Aorta (tissue), 5 donors: ENCODE measurements around the gene ASIC3. TPM values are rescaled to one million over a fixed set of nuclear protein-coding genes. Genes with fewer than 3 reads are reported as not detected.

Experiments used
- ATAC-seq: fragments of 200-7000 bp; cut with Tn5 transposase; one replicate; pipeline ENCODE4 v1.9.1; 2022; ENCODE audit warnings: moderate library complexity; ENCODE audit not compliant: low FRiP score
- DNase-seq, 2 donors: peaks; one replicate each; pipeline ENCODE4 v3.0.0-alpha.2; 2020
- H3K27ac ChIP-seq, 2 donors: one replicate each; pipeline ENCODE4 v1.5.1; 2013; ENCODE audit warnings: low read length in 2 of 2, mild to moderate bottlenecking in 2 of 2, moderate library complexity in 2 of 2, control low read depth in 1 of 2, inconsistent platforms in 1 of 2, low read depth in 1 of 2
- H3K27me3 ChIP-seq, 2 donors: one replicate each; pipeline ENCODE4 v1.6.1; 2013; ENCODE audit warnings: control low read depth in 1 of 2, low read length in 1 of 2, mild to moderate bottlenecking in 1 of 2, moderate library complexity in 1 of 2; ENCODE audit not compliant: insufficient read depth in 2 of 2, control insufficient read depth in 1 of 2
- H3K36me3 ChIP-seq, 2 donors: one replicate each; pipeline ENCODE4 v1.6.1; 2013; ENCODE audit warnings: control low read depth in 1 of 2, low read length in 1 of 2, mild to moderate bottlenecking in 1 of 2; ENCODE audit not compliant: insufficient read depth in 2 of 2, control insufficient read depth in 1 of 2
- H3K4me1 ChIP-seq, 2 donors: one replicate each; pipeline ENCODE4 v1.6.1; 2013; ENCODE audit warnings: low read length in 2 of 2, control low read depth in 1 of 2, mild to moderate bottlenecking in 1 of 2, moderate library complexity in 1 of 2; ENCODE audit not compliant: insufficient read depth in 2 of 2, control insufficient read depth in 1 of 2
- H3K4me3 ChIP-seq, 2 donors: one replicate each; pipeline ENCODE4 v1.5.1; 2013; ENCODE audit warnings: low read length in 2 of 2, control low read depth in 1 of 2, mild to moderate bottlenecking in 1 of 2
- H3K9me3 ChIP-seq: one replicate; pipeline ENCODE4 v1.6.1; 2013; ENCODE audit warnings: mild to moderate bottlenecking, low read length; ENCODE audit not compliant: control insufficient read depth
- WGBS, 2 donors: extraction: QIAGEN DNeasy Blood & Tissue Kit; methylation state at CpG; one replicate each; pipeline ENCODE4 v1.1.7; 2013; 5-methylcytosine and 5-hydroxymethylcytosine counted together
- intact Hi-C, 2 donors: fragments of 100-400 bp; cut with DNase I; formaldehyde crosslinking; loops; one replicate each; pipeline versions ENCODE4 v1.14.2 to v1.15.0; 2022
- polyA plus RNA-seq, 2 donors: library from polyadenylated mRNA; stranded (reverse); fragments of 200-250 nt; gene quantifications; one replicate each; pipeline ENCODE4 v1.2.3, GENCODE V29; 2013
- total RNA-seq, 2 donors: library from RNA; stranded (reverse); fragmentation: NEBNext Ultra II Directional; extraction: Animal tissue kit (Norgen Biotek cat#: 25700); gene quantifications; one replicate each; pipeline ENCODE4 v1.2.1, GENCODE V29; 2021
- donor health status: healthy with polysubstance abuse.
- donor health status: Bipolar disorder and iron deficiency.
- donor health status: DM: no; HTN: no; CAD: no.
- donor health status: DM: no; HTN: no; CAD: no.
- donor health status: DM: yes; HTN: yes; CAD: no.

The ASIC3 gene
- total and polyA plus RNA-seq, 4 donors: 1.7 to 7.1 (median 2.9) TPM; not detected in 1

DNA sequence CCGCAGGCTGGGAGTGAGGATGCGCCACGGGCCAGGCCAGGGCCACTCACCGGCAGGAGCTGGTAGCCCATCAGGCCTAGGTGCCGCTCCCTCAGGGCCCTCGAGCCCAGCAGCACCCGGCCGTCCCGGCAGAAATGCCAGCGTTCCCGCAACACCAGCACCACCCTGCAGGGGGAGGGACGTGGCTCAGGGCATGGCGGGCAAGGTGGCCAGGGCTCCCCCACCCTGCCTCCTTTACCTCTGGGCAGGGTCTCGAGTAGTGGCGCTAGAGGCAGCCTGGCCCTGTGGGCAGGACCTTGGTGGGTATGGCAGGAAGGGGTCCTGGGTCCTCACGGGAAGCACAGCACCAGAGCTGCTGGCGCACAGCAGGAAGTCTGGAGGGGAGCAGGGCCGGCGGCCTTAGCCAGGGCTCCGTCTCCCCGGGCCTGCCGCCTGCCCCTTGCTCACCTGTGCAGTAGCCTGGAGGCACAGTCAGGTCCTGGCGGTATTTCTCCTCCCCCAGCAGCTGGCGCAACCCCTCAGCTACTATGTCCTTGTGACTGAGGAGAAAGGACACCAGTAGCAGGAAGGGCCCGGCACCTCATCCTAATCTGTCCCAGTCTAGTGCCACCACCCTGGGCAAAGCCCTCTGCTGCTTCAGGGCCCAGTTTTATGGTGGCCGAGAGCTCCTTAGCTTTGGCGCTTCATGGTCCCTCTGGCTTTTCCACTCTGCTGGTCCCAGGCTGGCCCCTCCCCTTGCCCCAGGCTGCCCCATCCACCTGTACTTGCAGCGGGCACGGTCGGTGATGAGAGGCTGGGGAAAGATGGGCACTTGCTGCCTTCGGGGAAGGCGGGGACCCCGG lies 28.8 kb downstream of the ASIC3 start:
- intact Hi-C loops: no loop called here
- peaks cover 0 to 2% of the 10 kb centered on the region in 2 donors for H3K36me3 ChIP-seq
- DNase-seq (no peak), ATAC-seq (no peak)
- 68 to 71% methylated on average over 27 to 33 of the region's 33 CpGs for WGBS, 2 donors
- H3K9me3 ChIP-seq: no peaks in the 10 kb centered on the region
- H3K4me3 ChIP-seq: no peak overlapping the region
- H3K27me3 ChIP-seq: no peaks in the 10 kb centered on the region
- no peak overlapping the region for H3K27ac ChIP-seq
- no peaks in the 10 kb centered on the region for H3K4me1 ChIP-seq

DNA sequence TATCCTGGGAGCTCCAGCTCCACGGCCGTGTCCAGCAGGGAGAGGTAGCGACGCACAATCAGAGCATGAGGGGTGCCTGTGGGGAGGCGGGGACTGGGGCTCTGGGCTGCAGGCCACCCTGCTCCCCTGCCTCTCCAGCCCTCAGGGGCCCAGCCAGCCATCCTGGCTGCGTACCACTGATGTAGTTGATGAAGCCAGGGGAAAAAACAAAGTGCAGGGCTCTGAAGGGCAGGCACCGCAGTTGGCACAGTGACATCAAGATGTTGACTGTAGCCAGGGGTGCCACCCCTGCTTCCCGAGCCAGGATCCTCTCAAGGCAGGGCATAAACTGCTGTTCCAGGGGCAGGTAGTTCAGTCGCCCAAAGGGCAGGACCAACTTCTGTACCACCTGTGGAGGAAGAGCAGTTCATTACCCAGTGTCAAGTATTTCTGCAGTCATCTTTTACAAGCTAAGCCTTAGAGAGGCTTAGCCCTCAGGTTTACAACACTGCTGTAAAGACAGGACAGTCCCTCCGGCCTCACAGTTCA lies 29.4 kb downstream of the ASIC3 start:
- no peaks in the 10 kb centered on the region for H3K27me3 ChIP-seq
- 31 to 43% methylated on average over 10 of the region's 10 CpGs for WGBS, 2 donors
- H3K4me3 ChIP-seq: no peak overlapping the region
- intact Hi-C loops: no loop called here
- DNase-seq (no peak), ATAC-seq (no peak)
- H3K9me3 ChIP-seq: no peaks in the 10 kb centered on the region
- H3K36me3 ChIP-seq: peaks cover 0 to 2% of the 10 kb centered on the region in 2 donors
- peaks cover 0 to 3% of the 10 kb centered on the region in 2 donors for H3K4me1 ChIP-seq
- H3K27ac ChIP-seq: no peak overlapping the region

DNA sequence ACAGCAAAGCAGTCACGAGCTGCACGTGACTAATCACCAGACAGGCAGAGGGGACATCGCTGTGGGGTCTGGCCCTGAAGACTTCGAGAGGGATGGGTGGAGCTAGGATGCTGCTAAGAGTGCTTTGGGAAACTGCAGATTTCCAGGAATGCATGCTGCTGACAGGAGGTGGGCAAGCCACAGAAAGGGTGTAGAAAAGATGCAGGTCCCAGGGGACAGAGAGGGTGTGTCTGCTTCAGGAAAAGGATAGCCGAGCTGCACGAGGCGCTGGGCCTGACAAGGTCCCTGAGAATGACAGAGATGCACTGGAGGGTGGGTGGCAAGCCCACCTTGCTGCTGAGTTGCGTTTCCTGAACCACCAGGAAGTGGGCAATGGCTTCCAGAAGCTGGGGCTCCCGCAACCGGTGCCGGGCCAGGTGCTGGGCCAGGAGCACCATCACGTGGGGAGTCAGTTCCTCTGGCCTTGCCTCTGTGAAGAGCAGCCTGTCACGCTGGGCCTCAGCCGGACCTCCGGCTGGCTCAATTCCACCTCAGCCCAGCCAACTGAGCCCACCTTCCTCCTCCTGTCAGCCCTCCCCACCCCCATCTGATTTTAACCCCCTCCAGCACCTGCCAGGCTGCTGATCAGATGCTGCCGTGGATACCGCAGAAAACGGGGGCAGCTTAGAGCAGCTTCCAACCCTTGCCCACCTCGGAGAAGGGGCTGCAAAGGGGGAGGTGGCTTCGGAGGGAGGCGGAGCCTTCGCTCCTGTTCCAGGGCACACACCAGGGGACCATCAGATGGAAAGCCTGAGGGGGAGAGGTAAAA lies 30.1 kb downstream of the ASIC3 start:
- H3K9me3 ChIP-seq: no peaks in the 10 kb centered on the region
- 38 to 40% methylated on average over 22 of the region's 22 CpGs for WGBS, 2 donors
- peaks cover 0 to 3% of the 10 kb centered on the region in 2 donors for H3K4me1 ChIP-seq
- no peak overlapping the region for H3K27ac ChIP-seq
- H3K4me3 ChIP-seq: no peak overlapping the region
- no peak for DNase-seq
- intact Hi-C loops: no loop called here
- peaks cover 0 to 2% of the 10 kb centered on the region in 2 donors for H3K36me3 ChIP-seq
- no peak for ATAC-seq
- no peaks in the 10 kb centered on the region for H3K27me3 ChIP-seq

DNA sequence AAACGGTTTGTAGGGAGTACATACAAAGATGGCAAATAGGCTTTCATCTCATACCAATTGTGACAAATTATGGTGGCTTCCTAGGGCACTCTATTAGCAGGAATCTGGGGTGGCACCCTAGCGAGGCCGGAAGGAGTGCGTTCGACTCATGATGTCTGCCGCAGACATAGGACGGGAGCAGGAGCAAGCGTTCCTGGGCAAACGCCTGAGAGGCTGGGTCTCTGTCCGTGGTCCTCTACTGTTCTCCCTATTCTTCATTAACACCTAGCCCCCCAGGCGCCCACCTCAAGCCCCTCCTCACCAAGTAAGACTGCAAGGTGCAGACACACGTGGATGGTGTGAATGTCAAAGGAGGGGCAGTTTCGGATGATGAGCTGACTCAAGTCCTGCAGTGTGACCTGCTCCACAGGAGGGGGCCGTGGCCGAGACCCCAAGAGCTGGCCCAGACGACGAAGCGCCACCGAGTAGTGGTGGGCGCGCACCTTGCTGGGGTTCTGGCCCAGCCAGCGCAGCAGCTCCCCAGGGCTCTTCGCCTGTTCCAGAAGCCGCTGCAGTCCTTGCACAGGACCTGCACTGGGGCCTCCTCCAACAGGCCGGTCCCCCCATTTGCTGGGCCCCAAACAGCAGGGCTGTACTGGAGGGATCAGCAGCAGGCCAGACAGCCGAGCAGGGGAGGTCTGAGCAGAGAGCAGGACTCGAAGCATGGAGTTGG lies 31.0 kb downstream of the ASIC3 start:
- ATAC-seq (no peak), DNase-seq (no peak)
- no peaks in the 10 kb centered on the region for H3K27me3 ChIP-seq
- peaks cover 0 to 3% of the 10 kb centered on the region in 2 donors for H3K4me1 ChIP-seq
- H3K36me3 ChIP-seq: no peaks in the 10 kb centered on the region
- intact Hi-C loops: no loop called here
- 71 to 72% methylated on average over 24 to 27 of the region's 27 CpGs for WGBS, 2 donors
- no peaks in the 10 kb centered on the region for H3K9me3 ChIP-seq
- no peak overlapping the region for H3K27ac ChIP-seq
- H3K4me3 ChIP-seq: no peak overlapping the region

DNA sequence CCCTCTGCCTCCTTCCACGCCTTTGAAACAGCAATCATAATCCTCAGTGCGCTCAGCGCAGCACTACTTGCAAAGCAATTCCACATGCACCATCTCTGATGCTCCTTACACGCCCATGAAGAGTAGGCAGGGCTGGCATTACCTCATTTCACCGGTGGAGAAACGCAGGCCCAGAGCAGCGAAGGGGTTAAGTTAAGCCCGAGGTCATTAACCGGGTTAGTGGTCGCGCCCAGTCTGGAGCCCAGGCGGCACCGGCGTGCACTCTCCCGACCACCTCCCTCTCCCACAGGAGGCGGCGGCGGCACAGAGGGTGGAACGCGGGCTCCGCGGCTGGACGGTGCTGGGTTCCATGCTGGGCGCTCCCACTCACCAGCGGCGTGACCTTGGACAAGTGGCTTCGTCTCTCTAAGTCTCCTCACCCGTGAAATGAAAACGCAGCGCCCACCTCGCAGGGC lies 31.8 kb downstream of the ASIC3 start:
- Histone ChIP-seq H3K27ac (peak overlapping the region in 1 of 2 donors; percentile 6), H3K4me3 (peak overlapping the region; percentile 19 to 71), H3K4me1 (peaks cover 0 to 3% of the 10 kb centered on the region in 2 donors), H3K27me3 (no peaks in the 10 kb centered on the region), H3K36me3 (no peaks in the 10 kb centered on the region), H3K9me3 (no peaks in the 10 kb centered on the region)
- DNase-seq (peak in 1 of 2 donors; percentile 78), ATAC-seq (peak; percentile 1)
- 0 to 1% methylated on average over 31 of the region's 31 CpGs for WGBS, 2 donors
- intact Hi-C loops: loop anchor here in 1 of 2 donors (1.0 to 5.0 kb wide), 2 partner anchors 19 to 167 kb away; partner anchors contain the start of gene SMARCD3

DNA sequence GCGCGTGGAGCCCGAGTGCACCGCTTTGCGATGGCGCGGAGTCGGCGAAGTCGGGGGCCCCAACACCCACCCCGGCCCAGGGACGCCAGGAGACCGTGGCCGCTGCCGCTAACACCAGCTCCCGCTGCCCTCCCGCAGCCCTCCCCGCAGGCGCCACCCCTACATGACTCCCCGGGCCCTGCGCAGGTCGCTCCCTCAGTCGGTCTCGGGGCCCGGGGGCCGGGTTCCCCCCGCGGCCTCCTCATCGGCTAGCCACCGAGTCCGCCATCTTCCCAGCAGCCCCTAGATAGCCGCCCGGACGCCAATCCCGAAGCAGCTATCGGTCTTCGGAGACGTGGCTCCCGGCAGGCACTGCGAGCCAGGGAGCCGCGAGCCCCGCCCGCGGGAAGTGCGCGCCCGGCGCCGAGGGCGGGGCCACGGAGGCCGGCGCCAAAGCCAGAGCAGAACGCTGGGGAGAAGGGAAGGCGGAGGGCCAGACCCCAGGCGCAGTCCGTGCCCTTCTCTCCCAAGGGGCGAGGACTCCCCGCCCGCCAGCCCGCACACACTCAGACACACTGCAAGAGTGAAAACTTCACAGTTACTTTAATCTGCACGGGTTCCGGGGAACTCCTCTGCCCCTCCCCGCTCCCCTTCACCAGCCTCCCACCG lies 32.3 kb downstream of the ASIC3 start, which contains the start of gene FASTK:
TSS of gene FASTK (minus strand) at position 288 of the 648 bp plus-strand sequence. CDS start at position 245, 43 bp downstream.
- Histone ChIP-seq H3K9me3 (no peaks in the 10 kb centered on the region), H3K27me3 (no peaks in the 10 kb centered on the region), H3K4me1 (peaks cover 0 to 3% of the 10 kb centered on the region in 2 donors), H3K4me3 (peak within 1 kb of the TSS; percentile 23 to 71), H3K27ac (peak within 1 kb of the TSS; percentile 20 to 81), H3K36me3 (no peaks in the 10 kb centered on the region)
- ATAC-seq: peak; percentile 90
- WGBS, 2 donors: 0 to 1% methylated on average over 45 to 66 of the region's 66 CpGs
- DNase-seq: peak; percentile 95
- intact Hi-C loops: loop anchor here in 1 of 2 donors (1.0 to 5.0 kb wide), 2 partner anchors 19 to 167 kb away; partner anchors contain the start of gene SMARCD3

DNA sequence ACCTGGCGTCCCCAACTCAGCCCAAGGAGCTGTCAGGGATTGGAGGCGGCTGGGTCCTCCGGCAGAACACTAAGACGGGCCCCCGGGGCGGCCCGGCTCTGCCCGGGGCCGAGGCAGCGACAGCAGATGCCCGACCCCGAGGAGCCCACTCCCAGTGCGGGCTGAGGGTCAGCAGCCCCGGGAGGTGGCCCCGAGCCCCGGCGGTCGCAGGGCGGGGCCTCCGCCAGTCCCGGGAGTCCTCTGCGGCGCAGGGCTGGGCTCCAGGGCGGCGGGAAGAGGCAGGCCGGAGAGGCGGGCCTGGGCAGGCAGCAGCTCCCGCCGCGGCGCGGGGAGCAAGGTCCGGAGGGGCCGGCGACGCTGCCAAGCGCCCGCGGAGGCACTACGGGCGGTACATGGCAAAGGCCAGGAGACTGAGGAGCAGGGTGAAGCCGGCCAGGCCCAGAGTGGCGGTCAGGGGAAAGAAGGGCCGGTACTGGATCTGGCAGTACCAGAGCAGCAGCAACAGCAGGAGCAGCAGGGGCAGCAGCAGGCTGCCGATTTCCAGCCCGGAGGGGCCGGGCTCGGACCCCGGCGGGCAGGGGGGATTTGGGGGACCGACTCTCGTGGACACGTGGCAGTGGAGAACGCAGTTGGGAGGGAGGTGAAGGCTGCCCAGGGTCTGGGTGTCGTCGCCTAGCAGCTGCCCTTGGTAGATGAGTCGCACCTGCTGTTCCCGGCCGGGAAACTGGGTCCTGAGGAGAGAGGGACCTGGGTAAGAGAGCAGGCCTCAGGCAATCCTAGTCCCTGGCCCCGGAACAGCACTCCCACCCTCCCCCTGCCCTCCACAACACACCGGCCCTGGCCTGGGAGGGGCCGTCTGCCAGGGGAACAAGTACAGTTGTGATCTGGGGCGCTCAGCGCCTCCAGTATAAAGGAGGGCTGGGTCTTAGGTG lies 33.1 kb downstream of the ASIC3 start:
- Histone ChIP-seq H3K27me3 (no peaks in the 10 kb centered on the region), H3K4me1 (peaks cover 0 to 3% of the 10 kb centered on the region in 2 donors), H3K27ac (peak overlapping the region; percentile 20 to 81), H3K9me3 (no peaks in the 10 kb centered on the region), H3K36me3 (no peaks in the 10 kb centered on the region), H3K4me3 (peak overlapping the region; percentile 23 to 36)
- WGBS, 2 donors: 10 to 12% methylated on average over 60 to 64 of the region's 64 CpGs
- DNase-seq: peak in 1 of 2 donors; percentile 85
- ATAC-seq: peak; percentile 10
- intact Hi-C loops: loop anchor here in 1 of 2 donors (2.0 to 5.0 kb wide), 2 partner anchors 53 to 166 kb away; partner anchors contain the start of genes ABCB8 and SMARCD3
